ENCODE results near the gene COL28A1.

DNA sequence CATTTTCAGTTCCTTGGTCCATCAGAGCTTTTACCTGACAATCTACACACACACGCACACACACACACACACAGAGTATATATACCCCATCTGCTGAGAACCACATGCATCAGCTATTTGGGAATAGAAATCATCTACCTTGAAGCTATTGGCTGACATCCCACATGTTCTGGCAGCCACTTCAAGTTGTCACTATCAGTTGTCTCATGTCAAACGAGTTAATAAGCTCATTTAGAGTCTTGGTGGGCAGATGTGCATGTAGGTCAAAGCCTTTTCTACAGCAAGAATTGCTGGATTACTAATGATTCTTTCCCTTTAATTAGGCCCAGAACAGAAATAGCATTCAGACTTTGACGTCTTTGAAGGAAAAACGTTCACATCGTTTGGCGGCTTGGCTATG, 36.8 kb downstream of the COL28A1 start:
- TF ChIP-seq POLR2A (IDR thresholded peaks at IDR 0.05; ENCODE audit: low read length) (no peak), GATA1 (IDR thresholded peaks at IDR 0.05; ENCODE audit: low read depth, low read length) (no peak)

Data from erythroblast (primary cell).